ENCODE data around the gene CHSY1.

CHSY1 gene

DNA sequence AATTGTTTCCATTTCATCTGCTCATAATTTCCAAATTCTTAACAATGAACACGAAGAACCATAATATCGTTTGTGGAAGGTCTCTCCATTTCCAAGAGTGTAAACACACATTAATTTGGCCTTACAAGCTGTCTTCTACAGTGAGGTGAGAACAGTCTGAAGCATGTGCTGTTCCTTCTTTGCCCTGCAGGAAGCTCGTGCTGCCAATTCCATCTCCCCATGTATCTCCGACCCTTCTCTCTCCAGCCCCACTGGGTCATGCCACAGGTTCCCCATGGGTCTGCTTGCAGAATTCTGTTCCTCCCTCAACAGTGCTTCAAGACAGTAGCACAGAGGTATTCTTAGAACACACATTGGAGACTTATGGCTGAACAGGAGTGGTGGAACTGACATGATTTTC is 70.5 kb downstream of the CHSY1 start:
- H2BK120ac ChIP-seq (ENCODE audit: insufficient read depth, low read length, poor library complexity): no peak overlapping the region
- no peak overlapping the region for H3K18ac ChIP-seq (ENCODE audit: low read length)
- no peaks in the 10 kb centered on the region for H3K27me3 ChIP-seq (ENCODE audit: insufficient read depth, low read length)
- H4K91ac ChIP-seq (ENCODE audit: low read depth, low read length): no peak overlapping the region
- no peak overlapping the region for H3K4me3 ChIP-seq (ENCODE audit: low read depth, low read length)
- no peak overlapping the region for H2BK5ac ChIP-seq (ENCODE audit: low read depth, low read length, poor library complexity)
- H3K4me2 ChIP-seq (ENCODE audit: low read length): no peak overlapping the region
- DNase-seq: no peak
- no peak overlapping the region for H3K4ac ChIP-seq (ENCODE audit: low read depth, low read length)
- H3K27ac ChIP-seq (ENCODE audit: low read depth, low read length): no peak overlapping the region
- H3K9me3 ChIP-seq (ENCODE audit: insufficient read depth, low read depth, low read length): peaks cover 3% of the 10 kb centered on the region
- H2AK5ac ChIP-seq (ENCODE audit: low read length): no peak overlapping the region
- H3K9ac ChIP-seq (ENCODE audit: low read length): no peak overlapping the region
- peaks cover 10 to 11% of the 10 kb centered on the region in 2 experiments for H3K4me1 ChIP-seq (ENCODE audit: control insufficient read depth in 1 of 2, insufficient read depth in 2 of 2, low read length in 2 of 2)
- H2AFZ ChIP-seq (ENCODE audit: insufficient read depth, low read length, poor library complexity): no peak overlapping the region
- no peak overlapping the region for H4K8ac ChIP-seq (ENCODE audit: low read depth, low read length)
- H3K23ac ChIP-seq (ENCODE audit: low read length): no peak overlapping the region
- WGBS (ENCODE audit: extremely low coverage, insufficient coverage, insufficient read length): no CpG with 5 or more reads among the region's 4 CpGs
- H3K36me3 ChIP-seq (ENCODE audit: control insufficient read depth in 1 of 2, insufficient read depth in 2 of 2, low read length in 2 of 2): peaks cover 9 to 14% of the 10 kb centered on the region in 2 experiments
- H3K14ac ChIP-seq (ENCODE audit: low read length): no peak overlapping the region
- H3K79me1 ChIP-seq (ENCODE audit: low read length): peaks cover 5% of the 10 kb centered on the region
- no peaks in the 10 kb centered on the region for H3K79me2 ChIP-seq (ENCODE audit: control insufficient read depth, insufficient read depth, low read length, poor library complexity)
- H2BK12ac ChIP-seq (ENCODE audit: low read length): no peak overlapping the region
- no peak overlapping the region for H4K12ac ChIP-seq (ENCODE audit: low read depth, low read length)

DNA sequence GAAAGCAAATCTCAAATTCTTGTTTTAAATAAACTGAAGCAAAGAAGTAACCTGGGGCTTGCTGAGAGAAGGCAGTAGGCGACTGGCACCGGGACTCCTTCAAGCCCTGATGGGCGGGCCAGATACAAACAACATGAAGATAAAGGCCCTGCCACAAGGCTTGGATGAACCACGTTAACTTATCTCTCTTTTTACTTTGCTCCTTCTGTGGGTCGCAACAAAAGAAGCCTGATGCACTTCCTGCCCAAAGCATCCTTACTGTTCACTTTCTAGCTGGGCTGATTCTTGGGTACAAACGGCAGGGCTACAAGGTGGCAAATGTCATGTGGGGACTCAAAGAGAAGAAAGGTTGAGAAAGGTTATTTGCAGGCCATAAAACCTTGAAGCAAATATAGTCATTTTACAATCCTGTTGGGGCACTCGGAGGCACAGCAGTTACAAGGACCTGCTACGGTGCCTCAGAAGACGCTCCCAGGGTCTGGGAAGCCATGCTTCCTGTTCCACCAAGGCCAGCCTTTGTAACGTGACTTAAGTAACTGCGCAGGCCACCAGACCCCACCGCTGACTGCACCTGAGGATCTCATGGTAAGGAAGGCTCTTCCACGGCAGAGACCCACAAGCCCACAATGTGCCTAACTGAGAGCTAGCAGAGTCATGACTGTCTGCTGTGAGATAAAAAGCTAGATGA is 71.1 kb downstream of the CHSY1 start:
- Histone ChIP-seq H3K27me3 (ENCODE audit: insufficient read depth, low read length) (no peaks in the 10 kb centered on the region), H3K18ac (ENCODE audit: low read length) (no peak overlapping the region), H2BK5ac (ENCODE audit: low read depth, low read length, poor library complexity) (no peak overlapping the region), H2BK120ac (ENCODE audit: insufficient read depth, low read length, poor library complexity) (no peak overlapping the region), H3K4me1 (ENCODE audit: control insufficient read depth in 1 of 2, insufficient read depth in 2 of 2, low read length in 2 of 2) (peaks cover 8 to 11% of the 10 kb centered on the region in 2 experiments), H2AK5ac (ENCODE audit: low read length) (no peak overlapping the region), H3K36me3 (ENCODE audit: control insufficient read depth in 1 of 2, insufficient read depth in 2 of 2, low read length in 2 of 2) (peaks cover 10 to 14% of the 10 kb centered on the region in 2 experiments), H3K27ac (ENCODE audit: low read depth, low read length) (no peak overlapping the region), H3K23ac (ENCODE audit: low read length) (no peak overlapping the region), H2AFZ (ENCODE audit: insufficient read depth, low read length, poor library complexity) (no peak overlapping the region), H4K12ac (ENCODE audit: low read depth, low read length) (no peak overlapping the region), H3K9me3 (ENCODE audit: insufficient read depth, low read depth, low read length) (peaks cover 3% of the 10 kb centered on the region), H3K4ac (ENCODE audit: low read depth, low read length) (no peak overlapping the region), H3K79me2 (ENCODE audit: control insufficient read depth, insufficient read depth, low read length, poor library complexity) (no peaks in the 10 kb centered on the region), H4K8ac (ENCODE audit: low read depth, low read length) (no peak overlapping the region), H2BK12ac (ENCODE audit: low read length) (no peak overlapping the region), H3K79me1 (ENCODE audit: low read length) (peaks cover 5% of the 10 kb centered on the region), H3K9ac (ENCODE audit: low read length) (no peak overlapping the region), H4K91ac (ENCODE audit: low read depth, low read length) (no peak overlapping the region), H3K4me2 (ENCODE audit: low read length) (no peak overlapping the region), H3K4me3 (ENCODE audit: low read depth, low read length) (no peak overlapping the region), H3K14ac (ENCODE audit: low read length) (no peak overlapping the region)
- no CpG with 5 or more reads among the region's 13 CpGs for WGBS (ENCODE audit: extremely low coverage, insufficient coverage, insufficient read length)
- no peak for DNase-seq

- peaks cover 6% of the 10 kb centered on the region for H3K9me3 ChIP-seq (ENCODE audit: insufficient read depth, low read depth, low read length)
- H3K79me1 ChIP-seq (ENCODE audit: low read length): peaks cover 2% of the 10 kb centered on the region
- no peak overlapping the region for H2BK120ac ChIP-seq (ENCODE audit: insufficient read depth, low read length, poor library complexity)
- no peak overlapping the region for H3K4me3 ChIP-seq (ENCODE audit: low read depth, low read length)
- H3K23ac ChIP-seq (ENCODE audit: low read length): no peak overlapping the region
- no peak overlapping the region for H2BK5ac ChIP-seq (ENCODE audit: low read depth, low read length, poor library complexity)
- H3K4me2 ChIP-seq (ENCODE audit: low read length): no peak overlapping the region
- H3K4me1 ChIP-seq (ENCODE audit: control insufficient read depth in 1 of 2, insufficient read depth in 2 of 2, low read length in 2 of 2): peaks cover 7% of the 10 kb centered on the region in 2 experiments
- no peak overlapping the region for H2AFZ ChIP-seq (ENCODE audit: insufficient read depth, low read length, poor library complexity)
- H3K79me2 ChIP-seq (ENCODE audit: control insufficient read depth, insufficient read depth, low read length, poor library complexity): no peaks in the 10 kb centered on the region
- H3K27me3 ChIP-seq (ENCODE audit: insufficient read depth, low read length): no peaks in the 10 kb centered on the region
- no peak overlapping the region for H4K91ac ChIP-seq (ENCODE audit: low read depth, low read length)
- H2BK12ac ChIP-seq (ENCODE audit: low read length): no peak overlapping the region
- H4K12ac ChIP-seq (ENCODE audit: low read depth, low read length): no peak overlapping the region
- peak; percentile 41 to 82 for DNase-seq
- no peak overlapping the region for H2AK5ac ChIP-seq (ENCODE audit: low read length)
- H3K18ac ChIP-seq (ENCODE audit: low read length): no peak overlapping the region
- H3K36me3 ChIP-seq (ENCODE audit: control insufficient read depth in 1 of 2, insufficient read depth in 2 of 2, low read length in 2 of 2): peaks cover 15 to 20% of the 10 kb centered on the region in 2 experiments
- no peak overlapping the region for H3K27ac ChIP-seq (ENCODE audit: low read depth, low read length)
- H4K8ac ChIP-seq (ENCODE audit: low read depth, low read length): no peak overlapping the region
- no peak overlapping the region for H3K9ac ChIP-seq (ENCODE audit: low read length)
- H3K4ac ChIP-seq (ENCODE audit: low read depth, low read length): no peak overlapping the region
- no peak overlapping the region for H3K14ac ChIP-seq (ENCODE audit: low read length)
- WGBS (ENCODE audit: extremely low coverage, insufficient coverage, insufficient read length): no CpG with 5 or more reads among the region's 21 CpGs
Measured at GRCh38 chr15:101179341-101180153, 72.3 kb downstream of the CHSY1 start.

DNA sequence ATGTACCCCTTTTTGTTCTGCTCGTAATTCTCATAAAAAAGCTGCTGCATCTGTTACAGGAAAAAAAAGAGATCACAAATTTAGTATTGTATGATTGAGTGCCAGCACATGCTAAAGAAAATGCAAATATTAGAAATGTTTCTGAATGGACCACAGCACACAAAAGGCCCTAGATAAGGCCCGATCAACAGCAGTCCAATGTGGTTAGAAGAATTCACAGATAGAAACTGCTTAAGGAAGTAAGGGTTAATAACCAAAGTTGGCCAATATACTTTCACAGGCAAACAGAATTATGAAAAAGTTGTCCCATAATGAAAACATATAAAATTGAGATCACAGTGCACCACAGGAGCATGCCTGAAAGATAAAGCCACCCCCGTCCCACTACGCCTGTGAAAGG is 72.9 kb downstream of the CHSY1 start:
- Histone ChIP-seq H3K9ac (ENCODE audit: low read length) (no peak overlapping the region), H4K8ac (ENCODE audit: low read depth, low read length) (no peak overlapping the region), H3K23ac (ENCODE audit: low read length) (no peak overlapping the region), H2AK5ac (ENCODE audit: low read length) (no peak overlapping the region), H3K4ac (ENCODE audit: low read depth, low read length) (no peak overlapping the region), H3K27me3 (ENCODE audit: insufficient read depth, low read length) (no peaks in the 10 kb centered on the region), H3K79me2 (ENCODE audit: control insufficient read depth, insufficient read depth, low read length, poor library complexity) (no peaks in the 10 kb centered on the region), H3K9me3 (ENCODE audit: insufficient read depth, low read depth, low read length) (peaks cover 8% of the 10 kb centered on the region), H4K91ac (ENCODE audit: low read depth, low read length) (no peak overlapping the region), H3K4me3 (ENCODE audit: low read depth, low read length) (no peak overlapping the region), H3K14ac (ENCODE audit: low read length) (no peak overlapping the region), H2BK5ac (ENCODE audit: low read depth, low read length, poor library complexity) (no peak overlapping the region), H2AFZ (ENCODE audit: insufficient read depth, low read length, poor library complexity) (no peak overlapping the region), H3K27ac (ENCODE audit: low read depth, low read length) (no peak overlapping the region), H3K79me1 (ENCODE audit: low read length) (peaks cover 2% of the 10 kb centered on the region), H3K18ac (ENCODE audit: low read length) (no peak overlapping the region), H3K4me2 (ENCODE audit: low read length) (no peak overlapping the region), H2BK12ac (ENCODE audit: low read length) (no peak overlapping the region), H3K36me3 (ENCODE audit: control insufficient read depth in 1 of 2, insufficient read depth in 2 of 2, low read length in 2 of 2) (peaks cover 17 to 25% of the 10 kb centered on the region in 2 experiments), H3K4me1 (ENCODE audit: control insufficient read depth in 1 of 2, insufficient read depth in 2 of 2, low read length in 2 of 2) (peaks cover 7% of the 10 kb centered on the region in 2 experiments), H4K12ac (ENCODE audit: low read depth, low read length) (no peak overlapping the region), H2BK120ac (ENCODE audit: insufficient read depth, low read length, poor library complexity) (no peak overlapping the region)
- DNase-seq: no peak
- WGBS (ENCODE audit: extremely low coverage, insufficient coverage, insufficient read length): no CpG with 5 or more reads among the region's 4 CpGs

Data from trophoblast cell (in vitro differentiated cells and primary cell).